Stimulated activated CD4-positive, alpha-beta T cell treated with anti-CD3 and anti-CD28 coated beads, Interleukin-2, amount 100 ng/mL, for 48 hours (primary cell): ENCODE results near the gene ESR1.
A peak's percentile ranks its signal among the peaks of the same experiment; 100 is the strongest.

Experiments used
- DNase-seq, 2 donors: peaks; one replicate each; pipeline ENCODE4 v3.0.0-alpha.2; 2020

ESR1 gene

GRCh38 chr6:152147269-152147668 is 339.8 kb downstream of the ESR1 start:
- no peak for DNase-seq

GRCh38 chr6:152148412-152148811 is 340.9 kb downstream of the ESR1 start:
- no peak for DNase-seq

DNA sequence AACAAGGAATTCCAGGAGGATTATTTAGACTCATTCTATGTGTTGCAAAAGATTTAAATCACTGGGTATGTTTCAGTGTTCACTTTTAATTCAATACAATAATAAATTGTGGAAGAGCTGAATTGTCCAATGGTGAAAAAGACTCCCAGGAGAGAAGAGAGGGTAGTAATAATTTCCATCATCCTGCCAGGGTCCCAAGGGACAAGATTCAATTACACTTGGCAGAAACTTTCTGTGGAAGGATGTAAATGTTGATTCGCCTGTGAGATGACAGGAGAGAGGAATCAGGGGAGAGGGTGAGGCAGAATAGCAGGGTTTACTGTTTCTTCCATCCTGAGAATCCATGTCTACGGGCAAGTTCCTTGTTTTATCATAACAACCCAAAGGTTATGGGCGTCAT is 342.7 kb downstream of the ESR1 start:
- DNase-seq = no peak

DNA sequence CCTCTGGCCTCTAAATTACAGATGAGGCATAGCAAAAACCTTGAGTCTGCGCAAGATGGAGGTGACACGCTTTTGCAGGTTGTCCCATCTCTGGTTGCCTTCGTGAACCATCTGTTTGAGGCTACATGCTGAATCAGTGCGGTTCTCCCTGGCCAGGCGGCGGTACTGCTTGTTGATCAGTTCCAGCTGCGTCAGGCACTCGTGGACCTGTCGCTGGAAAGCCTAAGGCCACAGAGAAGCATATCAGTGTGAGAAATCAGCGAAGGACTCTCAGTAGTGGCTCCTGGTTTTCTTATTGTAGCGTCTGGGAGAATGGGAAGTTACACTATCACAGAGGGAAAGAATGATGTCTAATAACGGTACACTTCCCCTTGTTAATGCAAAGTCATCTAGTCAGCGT is 344.4 kb downstream of the ESR1 start:
- DNase-seq = no peak

DNA sequence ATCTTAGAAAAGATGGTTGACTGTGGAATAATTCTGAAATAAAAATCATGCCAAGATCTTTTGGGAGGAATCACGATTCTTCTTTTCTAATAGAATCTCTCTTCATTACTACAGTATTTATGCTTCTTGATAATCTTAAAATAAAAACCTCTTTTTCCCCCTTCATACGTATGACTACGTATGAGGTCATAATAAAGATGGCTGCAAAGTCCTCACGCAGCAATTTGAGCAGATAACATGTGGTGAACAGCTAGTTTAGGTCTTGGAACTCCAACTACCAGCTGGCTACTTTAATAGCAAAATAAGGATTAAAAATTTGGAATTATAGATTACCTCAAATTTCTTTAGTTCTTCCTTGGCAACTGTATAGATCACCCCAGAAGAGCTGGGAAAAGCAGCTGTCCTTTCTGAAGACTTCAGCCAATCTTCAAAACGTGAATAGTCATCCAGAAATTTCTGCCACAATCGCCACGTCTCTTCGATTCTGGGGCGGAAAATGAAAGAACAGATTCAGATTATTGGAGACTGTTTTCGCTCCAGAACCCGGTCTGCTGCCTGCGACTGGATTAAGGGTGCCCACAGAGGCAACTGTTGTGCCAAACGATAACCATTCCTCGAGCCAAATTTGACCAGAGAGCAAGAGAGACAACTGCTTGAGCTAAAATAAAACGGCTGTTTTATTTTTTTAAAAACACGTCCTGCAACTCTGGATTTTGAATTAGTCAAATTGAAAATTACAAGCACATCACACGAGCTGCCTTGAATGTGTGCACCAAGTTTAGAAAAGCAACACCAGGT is 347.3 kb downstream of the ESR1 start:
- DNase-seq = no peak

DNA sequence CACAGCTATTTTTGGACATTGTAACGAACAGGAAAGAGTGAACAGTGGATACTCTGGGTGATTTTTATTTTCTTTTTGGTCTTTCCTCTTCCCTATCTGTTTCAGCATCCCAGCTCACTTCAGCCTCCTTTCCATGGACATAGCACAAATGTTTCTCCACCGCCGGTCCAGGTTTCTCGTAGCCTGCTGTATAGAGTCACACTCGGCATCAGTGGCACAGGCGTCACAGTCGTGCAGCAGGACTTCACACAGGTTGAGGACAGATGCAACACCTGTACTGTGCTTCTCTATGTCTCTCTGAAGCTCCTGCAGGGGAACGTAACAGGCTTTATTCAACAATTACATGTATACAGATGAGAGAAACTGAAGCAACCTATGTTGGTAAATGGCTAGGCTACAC is 348.3 kb downstream of the ESR1 start:
- no peak for DNase-seq

DNA sequence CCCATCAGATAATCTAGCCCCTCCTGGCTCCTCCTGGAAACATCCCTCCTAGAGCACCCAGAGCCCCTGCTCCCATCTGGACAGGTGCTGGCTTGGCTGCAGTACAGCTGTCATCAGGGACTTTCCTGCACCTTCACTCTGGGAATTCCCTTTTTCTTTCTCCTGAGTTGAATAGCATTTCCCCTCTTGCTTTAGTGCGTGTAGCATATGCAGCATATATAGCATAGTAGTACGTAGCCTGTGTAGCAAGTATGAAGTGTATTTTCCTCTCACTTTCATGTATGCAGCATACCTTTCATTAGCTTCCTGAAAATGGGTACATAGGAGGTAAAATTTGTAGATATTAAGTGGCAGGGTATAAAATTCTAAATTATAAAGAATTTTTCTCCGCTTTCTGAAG is 352.9 kb downstream of the ESR1 start:
- DNase-seq = no peak

DNA sequence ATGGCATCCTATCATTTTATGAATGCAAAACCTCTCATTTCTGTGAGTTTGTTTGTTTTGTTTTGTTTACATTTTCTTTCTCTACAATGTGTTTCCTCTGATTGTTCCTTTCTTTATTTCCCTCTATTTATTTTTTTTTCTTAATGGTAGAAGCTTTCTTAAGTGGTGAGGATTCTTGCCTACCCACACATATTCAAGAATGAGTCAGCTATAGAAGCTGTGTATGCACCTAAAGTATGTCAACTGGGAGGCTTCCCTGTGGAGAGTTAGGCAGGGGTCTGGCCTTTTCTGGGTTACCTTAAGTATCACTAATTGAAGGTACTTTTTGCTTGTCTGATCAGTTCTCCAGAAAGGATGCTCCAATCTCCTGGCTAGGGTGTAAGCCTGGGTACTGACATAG is 354.0 kb downstream of the ESR1 start:
- no peak for DNase-seq

DNA sequence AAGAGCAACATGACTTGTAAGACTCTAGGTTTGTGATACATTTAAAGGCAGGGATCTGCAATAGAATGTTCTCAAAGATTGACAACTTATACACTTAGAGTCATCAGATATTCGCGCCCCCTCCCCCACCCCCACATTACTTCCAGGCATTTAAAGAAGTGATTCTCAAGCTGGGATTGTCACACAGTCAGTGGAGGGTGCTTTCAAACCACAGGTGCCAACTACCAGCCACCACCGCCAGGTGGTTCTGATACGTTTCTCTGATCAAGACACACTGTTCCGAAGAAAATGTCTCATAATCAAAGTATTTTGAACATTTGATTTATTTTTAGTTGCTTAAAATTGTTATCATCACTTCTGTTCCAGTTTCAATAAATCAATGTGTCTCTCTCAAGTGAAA is 357.5 kb downstream of the ESR1 start:
- no peak for DNase-seq

DNA sequence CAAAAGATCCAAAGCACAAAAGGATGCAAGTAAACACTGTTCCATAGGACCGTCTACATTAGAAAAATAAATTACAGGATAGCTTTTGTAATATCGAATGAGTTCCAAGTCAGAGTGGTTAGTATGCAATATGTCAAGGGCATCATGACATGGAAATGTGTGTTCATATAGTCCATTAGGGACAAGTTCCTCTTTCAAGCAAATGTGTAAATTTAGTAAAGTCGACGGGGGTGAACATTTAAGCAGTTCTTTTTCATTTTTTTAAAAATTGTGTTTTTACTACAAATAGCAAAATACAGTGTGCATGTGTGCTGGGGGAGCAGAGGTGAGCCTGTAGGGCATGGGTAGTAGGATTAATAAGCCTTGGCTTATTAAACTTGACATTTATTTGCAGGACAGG is 359.0 kb downstream of the ESR1 start:
- no peak for DNase-seq

DNA sequence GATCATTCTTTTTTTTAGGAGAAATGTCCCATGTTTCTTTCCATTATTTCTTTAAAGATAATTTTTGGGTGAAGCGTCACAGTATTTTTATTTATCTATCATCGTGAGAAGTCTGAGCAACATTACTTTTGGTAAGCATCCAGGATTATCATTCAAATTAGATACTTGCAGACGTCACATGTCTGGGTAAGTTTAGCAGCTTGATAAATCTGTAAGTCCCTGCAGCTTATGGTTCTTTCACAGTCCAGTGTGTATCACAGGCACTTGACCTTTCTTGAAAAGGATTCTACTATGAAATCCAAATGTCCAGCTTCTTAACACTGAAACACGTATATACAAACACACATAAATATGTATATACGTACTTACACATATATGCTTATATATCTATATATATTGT is 359.4 kb downstream of the ESR1 start:
- no peak for DNase-seq

DNA sequence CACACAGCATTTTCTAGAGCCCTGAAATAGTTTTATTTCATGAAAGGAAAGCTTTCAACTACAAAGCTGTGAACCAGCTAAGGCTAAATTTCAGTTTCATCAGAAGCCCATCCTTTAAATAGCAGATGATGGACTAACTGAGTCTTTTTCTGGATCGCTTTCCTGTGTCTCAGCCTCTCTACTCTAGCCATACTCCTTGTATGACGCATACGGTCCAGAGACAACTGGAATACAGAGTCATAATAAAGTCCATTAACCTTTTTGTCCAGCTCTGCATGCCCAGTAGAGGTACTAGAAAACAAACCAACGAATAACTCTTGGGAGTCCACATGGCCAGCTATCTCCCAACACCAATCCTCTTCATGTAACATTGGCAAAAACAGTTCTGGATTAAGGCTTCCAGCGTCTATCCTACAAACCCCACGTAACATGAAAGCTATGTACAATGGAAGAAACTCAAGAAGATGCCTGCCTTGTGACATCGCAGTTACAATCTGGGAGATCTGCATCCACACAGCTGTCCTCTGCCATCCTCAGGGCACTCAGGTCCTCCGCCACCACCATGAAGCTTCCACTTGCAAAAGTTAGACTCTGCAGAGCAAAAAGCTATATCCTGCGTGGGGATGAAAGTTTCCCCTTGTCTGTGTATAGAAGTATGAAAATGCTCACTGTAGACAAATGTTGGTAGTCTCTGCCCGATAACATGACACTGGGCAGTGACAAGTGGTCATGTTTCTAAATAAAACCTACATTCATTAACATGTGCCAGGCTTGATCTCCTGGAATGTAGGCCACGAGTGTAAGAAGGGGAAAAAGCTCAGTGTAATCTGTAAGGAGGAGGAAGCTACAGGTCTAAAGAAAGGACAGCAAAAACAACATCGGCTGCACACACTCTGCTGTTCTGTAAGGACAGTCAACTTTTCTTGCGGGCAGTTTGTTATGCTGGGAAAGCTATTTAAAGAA is 360.4 kb downstream of the ESR1 start:
- DNase-seq = no peak

GRCh38 chr6:152170313-152170701 is 362.8 kb downstream of the ESR1 start:
- no peak for DNase-seq

- DNase-seq = peak; percentile 47 to 54
Observed at GRCh38 chr6:152170702-152171667, 363.5 kb downstream of the ESR1 start.

DNA sequence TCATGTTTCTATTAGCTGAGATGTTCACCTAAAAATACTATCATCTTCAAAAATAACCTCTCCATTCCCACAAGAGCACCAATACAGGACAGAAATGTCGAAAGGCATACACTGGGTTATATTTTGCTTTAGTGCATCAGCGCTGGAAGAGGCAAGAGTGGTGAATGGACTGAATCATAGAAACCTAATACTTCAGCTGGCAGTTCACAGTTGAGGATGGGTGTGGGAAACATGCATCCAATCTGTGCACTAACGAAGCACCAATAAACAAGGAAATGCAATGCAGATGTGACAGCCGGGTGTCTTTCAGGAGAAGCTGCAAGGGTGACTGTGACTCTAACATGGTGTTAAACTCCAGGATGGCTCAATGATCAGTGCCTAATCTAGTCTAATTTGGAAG is 365.8 kb downstream of the ESR1 start:
- DNase-seq = no peak

DNA sequence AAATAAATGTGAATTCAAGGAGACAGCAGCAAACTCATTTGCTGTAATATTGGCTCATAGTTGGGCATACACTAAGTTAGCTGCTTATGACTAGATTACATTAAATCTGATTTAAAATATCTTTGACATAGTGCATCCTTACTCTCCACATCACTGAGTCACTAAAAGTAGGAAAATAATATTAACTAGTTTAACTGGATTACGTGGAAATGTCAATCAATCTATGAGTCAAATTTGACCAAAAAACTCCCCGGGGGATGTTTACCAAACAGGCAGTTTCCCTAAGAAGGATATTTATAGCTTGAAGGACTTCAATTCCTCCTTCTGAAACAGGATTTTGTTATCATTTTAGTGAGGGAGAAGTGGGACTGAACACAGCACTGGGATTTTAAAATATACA is 366.5 kb downstream of the ESR1 start:
- DNase-seq = no peak

DNA sequence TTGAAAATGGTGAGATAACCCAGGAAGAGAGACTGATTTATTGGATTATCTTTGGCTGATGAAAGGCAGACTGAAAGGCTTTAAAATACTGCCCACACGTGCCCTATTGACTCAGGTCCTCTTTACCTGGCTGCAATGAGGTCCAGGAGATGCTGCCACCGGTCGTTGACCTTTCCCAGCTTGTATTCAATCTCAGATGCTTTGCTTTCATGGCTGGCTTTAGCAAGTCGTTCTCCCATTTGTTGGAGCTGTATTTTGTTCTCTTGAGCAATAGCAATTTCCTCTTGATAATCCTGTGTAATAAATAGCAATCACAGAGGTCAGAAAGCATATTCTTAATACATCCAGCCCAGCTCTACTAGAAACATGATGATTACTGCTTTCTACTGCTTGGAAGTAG is 368.8 kb downstream of the ESR1 start:
- DNase-seq = no peak
